Endothelial cell of hepatic sinusoid (primary cell): Measurements from ENCODE around the gene KIF4B.

ENCODE experiments used
- in situ Hi-C: cut with HindIII; loops from 2 replicates; pipeline ENCODE4 v1.10.0; 2017; ENCODE audit warnings: low sequenced_read_pairs

KIF4B gene

GRCh38 chr5:155053501-155053900 is 39.9 kb downstream of the KIF4B start:
- in situ Hi-C loops: no loop called here

GRCh38 chr5:155056644-155057269 is 43.2 kb downstream of the KIF4B start:
- in situ Hi-C loops: no loop called here

- in situ Hi-C loops: no loop called here
Measured at GRCh38 chr5:155057626-155058025, 44.1 kb downstream of the KIF4B start.

GRCh38 chr5:155064580-155064979 is 51.0 kb downstream of the KIF4B start:
- in situ Hi-C loops: no loop called here

GRCh38 chr5:155066886-155067595 is 53.5 kb downstream of the KIF4B start:
- in situ Hi-C loops: no loop called here
